ENCODE measurements around the gene CTDSPL. TPM values are rescaled to one million over a fixed set of nuclear protein-coding genes. Genes with fewer than 3 reads are reported as not detected.

The CTDSPL gene
- polyA plus RNA-seq, 1 of the 3 experiments (the other 2 are of a cell fraction) = 22.1 TPM

GRCh38 chr3:37945807-37946530 is 84.3 kb downstream of the CTDSPL start (continued):
- peak; percentile 51; the same call in 1 of the 2 replicates for TF ChIP-seq PBX3 (IDR thresholded peaks at IDR 0.05)
- TF ChIP-seq FOXM1 (IDR thresholded peaks at IDR 0.05; ENCODE audit: low read depth) = no peak
- TF ChIP-seq RAD21 (IDR thresholded peaks at IDR 0.05; ENCODE audit: low read length) = peak; percentile 40
- TF ChIP-seq NFIC (IDR thresholded peaks at IDR 0.05; ENCODE audit: borderline replicate concordance) = peak; percentile 94
- TF ChIP-seq TEAD4 (IDR thresholded peaks at IDR 0.05; ENCODE audit: borderline replicate concordance, insufficient read depth) = peak; percentile 61; the same call in 1 of the 2 replicates
- TF ChIP-seq NRF1 (IDR thresholded peaks at IDR 0.05; ENCODE audit: low read depth, low read length) = no peak
- no peak; the same call in 1 of the 2 replicates for TF ChIP-seq RXRA (IDR thresholded peaks at IDR 0.05; ENCODE audit: borderline replicate concordance, low read depth)
- peak; percentile 46; the same call in 1 of the 2 replicates for TF ChIP-seq POLR2AphosphoS5 (IDR thresholded peaks at IDR 0.05; ENCODE audit: low read depth, low read length)
- no peak for TF ChIP-seq YY1 (IDR thresholded peaks at IDR 0.05; ENCODE audit: low read depth)
- peak; percentile 73 for TF ChIP-seq MAX (IDR thresholded peaks at IDR 0.05; ENCODE audit: low read depth)
- no peak for TF ChIP-seq ELF1 (IDR thresholded peaks at IDR 0.05)
- no peak for TF ChIP-seq SIN3A (IDR thresholded peaks at IDR 0.05; ENCODE audit: borderline replicate concordance, low read depth, low read length)

GRCh38 chr3:37946531-37946889 is 84.8 kb downstream of the CTDSPL start:
- Histone ChIP-seq H3K9me3 (no peaks in the 10 kb centered on the region), H3K79me2 (ENCODE audit: insufficient read depth) (peaks cover 7% of the 10 kb centered on the region), H4K20me1 (ENCODE audit: insufficient read depth) (no peaks in the 10 kb centered on the region), H3K9ac (0 out of 2 replicates have a peak overlapping the region, but pooled peaks have one; percentile 3), H3K27me3 (ENCODE audit: insufficient read depth) (no peaks in the 10 kb centered on the region), H3K4me1 (ENCODE audit: control insufficient read depth in 1 of 2, insufficient read depth in 2 of 2, low read depth in 1 of 2, low read length in 1 of 2) (peaks cover 25 to 37% of the 10 kb centered on the region in 2 experiments), H3K9me2 (no peaks in the 10 kb centered on the region), H2AFZ (ENCODE audit: low read depth) (no peak overlapping the region), H3F3A (replicated peaks; ENCODE audit: insufficient read depth) (peaks cover 14% of the 10 kb centered on the region), H3K4me2 (peak overlapping the region; percentile 40), H3K36me3 (replicated peaks in 1 of 2; ENCODE audit: control insufficient read depth in 1 of 2, insufficient read depth in 2 of 2, low read length in 1 of 2) (peaks cover 9 to 13% of the 10 kb centered on the region in 2 experiments), H3K4me3 (ENCODE audit: low read depth in 2 of 2, low read length in 1 of 2) (no peak overlapping the region; a peak in 1 of 4 replicates), H3K27ac (ENCODE audit: low read depth in 2 of 2, low read length in 1 of 2) (peak overlapping the region; percentile 83 to 98)
- ChIA-PET POLR2A (interaction anchor here (1.5 to 1.8 kb wide), 2 partner anchors 11 to 48 kb away, joined by 4 read pairs; no protein-coding TSS in a partner anchor), CTCF (interaction anchor here (1.2 to 2.4 kb wide), 7 partner anchors 13 to 92 kb away, joined by 3 to 14 read pairs (median 4); no protein-coding TSS in a partner anchor)
- WGBS (ENCODE audit: low lambda C conversion rate) = 38% methylated on average over 2 of the region's 2 CpGs
- DNase-seq = no peak
- TF ChIP-seq MEF2A (IDR thresholded peaks at IDR 0.05; ENCODE audit: borderline replicate concordance, low read depth) = no peak

- ChIA-PET POLR2A (no interaction called here), CTCF (interaction anchor here (1.0 to 3.8 kb wide), 5 partner anchors 18 to 102 kb away, joined by 3 to 14 read pairs (median 4); no protein-coding TSS in a partner anchor)
- no peaks in the 10 kb centered on the region for H4K20me1 ChIP-seq (ENCODE audit: insufficient read depth)
- H3K9me2 ChIP-seq = no peaks in the 10 kb centered on the region
- WGBS (ENCODE audit: low lambda C conversion rate) = 88% methylated on average over 6 of the region's 6 CpGs
- H3F3A ChIP-seq (replicated peaks; ENCODE audit: insufficient read depth) = peaks cover 14% of the 10 kb centered on the region
- no peak overlapping the region for H3K9ac ChIP-seq
- H3K9me3 ChIP-seq = no peaks in the 10 kb centered on the region
- H3K36me3 ChIP-seq (replicated peaks in 1 of 2; ENCODE audit: control insufficient read depth in 1 of 2, insufficient read depth in 2 of 2, low read length in 1 of 2) = peaks cover 13 to 27% of the 10 kb centered on the region in 2 experiments
- H3K4me2 ChIP-seq = no peak overlapping the region
- H3K4me1 ChIP-seq (ENCODE audit: control insufficient read depth in 1 of 2, insufficient read depth in 2 of 2, low read depth in 1 of 2, low read length in 1 of 2) = peaks cover 21 to 28% of the 10 kb centered on the region in 2 experiments
- DNase-seq = no peak
- H3K4me3 ChIP-seq (ENCODE audit: low read depth in 2 of 2, low read length in 1 of 2) = no peak overlapping the region
- H3K27ac ChIP-seq (ENCODE audit: low read depth in 2 of 2, low read length in 1 of 2) = no peak overlapping the region; a peak in 1 of 4 replicates
- H3K27me3 ChIP-seq (ENCODE audit: insufficient read depth) = no peaks in the 10 kb centered on the region
- H2AFZ ChIP-seq (ENCODE audit: low read depth) = no peak overlapping the region
- H3K79me2 ChIP-seq (ENCODE audit: insufficient read depth) = peaks cover 7% of the 10 kb centered on the region
- TF ChIP-seq MEF2A (IDR thresholded peaks at IDR 0.05; ENCODE audit: borderline replicate concordance, low read depth) (no peak), YY1 (IDR thresholded peaks at IDR 0.05; ENCODE audit: low read depth) (no peak), JUND (IDR thresholded peaks at IDR 0.05) (no peak), REST (IDR thresholded peaks at IDR 0.05; ENCODE audit: low read depth, low read length) (no peak), PBX3 (IDR thresholded peaks at IDR 0.05) (no peak), FOXM1 (IDR thresholded peaks at IDR 0.05; ENCODE audit: low read depth) (no peak), TCF12 (IDR thresholded peaks at IDR 0.05) (no peak), GATA2 (CRISPR knock-in tag; IDR thresholded peaks at IDR 0.05) (no peak), TEAD4 (IDR thresholded peaks at IDR 0.05; ENCODE audit: borderline replicate concordance, insufficient read depth) (no peak), RAD21 (IDR thresholded peaks at IDR 0.05; ENCODE audit: low read length) (no peak)
Measured at GRCh38 chr3:37949866-37950265, 88.2 kb downstream of the CTDSPL start.

All from SK-N-SH (cell line).